ENCODE results near the gene KCNJ14.
A peak's percentile ranks its signal among the peaks of the same experiment; 100 is the strongest.

KCNJ14 gene

GRCh38 chr19:48455171-48455907, at the start of gene KCNJ14:
TSS of gene KCNJ14 (plus strand) at chr19:48455574. CDS start at chr19:48461725, 6,151 bp downstream.
- DNase-seq = peak in 4 of 14 donors; percentile 11 to 46 (median 20)

- DNase-seq = no peak
These were observed 49.5 kb upstream of the KCNJ14 start for GRCh38 chr19:48405850-48406249.

GRCh38 chr19:48413879-48414587, 41.3 kb upstream of the KCNJ14 start:
- DNase-seq = no peak

- peak in 6 of 14 donors; percentile 11 to 29 (median 14) for DNase-seq
These were observed 40.0 kb upstream of the KCNJ14 start for GRCh38 chr19:48415395-48415794.

- no peak for DNase-seq
These were observed 39.6 kb upstream of the KCNJ14 start for GRCh38 chr19:48415806-48416221.

GRCh38 chr19:48417421-48417820, 38.0 kb upstream of the KCNJ14 start:
- no peak for DNase-seq

GRCh38 chr19:48418317-48419064, 36.9 kb upstream of the KCNJ14 start:
- DNase-seq = no peak

GRCh38 chr19:48419158-48419920, 36.0 kb upstream of the KCNJ14 start:
- peak in 7 of 14 donors; percentile 2 to 32 (median 9) for DNase-seq

DNA sequence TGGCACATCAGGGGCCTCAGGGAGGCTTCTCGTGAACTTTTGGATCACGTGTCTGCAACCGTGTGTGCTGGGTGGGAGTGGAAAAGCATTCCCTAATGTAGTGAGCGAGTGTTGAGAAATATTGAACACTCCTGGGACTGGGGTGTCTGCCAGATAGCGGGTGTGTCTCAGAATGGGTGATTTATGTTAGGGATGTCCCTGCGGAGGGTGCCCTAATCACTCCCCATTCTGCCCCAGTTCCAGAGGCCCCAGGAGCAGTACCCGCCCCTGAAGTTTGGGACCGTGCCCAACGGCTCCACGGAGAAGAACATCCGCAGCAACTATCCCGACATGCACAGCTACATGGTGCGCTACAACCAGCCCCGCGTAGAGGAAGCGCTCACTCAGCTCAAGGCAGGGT, 33.8 kb upstream of the KCNJ14 start:
- no peak for DNase-seq

DNA sequence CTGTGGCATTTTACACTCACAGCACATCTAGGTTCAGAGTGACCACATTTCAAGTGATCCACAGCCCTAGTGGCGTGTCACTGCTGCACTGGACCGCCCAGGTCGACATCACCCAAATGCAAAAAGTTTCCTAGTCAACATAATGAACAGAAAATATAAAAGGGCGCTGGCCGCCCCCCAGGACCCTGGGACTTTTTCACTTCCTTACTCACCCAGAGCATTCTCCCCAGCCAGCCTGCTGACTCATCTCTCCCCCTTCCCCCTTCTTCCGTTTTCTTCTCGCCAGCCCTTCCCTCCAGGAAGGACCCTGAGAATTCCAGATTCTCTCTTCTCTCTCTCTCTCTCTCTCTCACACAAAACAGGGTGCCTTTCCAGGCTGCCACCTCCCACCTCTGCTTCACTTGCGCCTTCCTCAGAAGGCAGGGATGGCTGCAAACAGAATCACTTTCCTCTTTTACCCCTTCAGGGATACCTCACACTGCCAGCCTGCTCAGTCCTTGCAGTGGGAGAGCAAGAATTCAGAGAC, 30.6 kb upstream of the KCNJ14 start:
- DNase-seq = peak in 6 of 14 donors; percentile 7 to 49 (median 17)

DNA sequence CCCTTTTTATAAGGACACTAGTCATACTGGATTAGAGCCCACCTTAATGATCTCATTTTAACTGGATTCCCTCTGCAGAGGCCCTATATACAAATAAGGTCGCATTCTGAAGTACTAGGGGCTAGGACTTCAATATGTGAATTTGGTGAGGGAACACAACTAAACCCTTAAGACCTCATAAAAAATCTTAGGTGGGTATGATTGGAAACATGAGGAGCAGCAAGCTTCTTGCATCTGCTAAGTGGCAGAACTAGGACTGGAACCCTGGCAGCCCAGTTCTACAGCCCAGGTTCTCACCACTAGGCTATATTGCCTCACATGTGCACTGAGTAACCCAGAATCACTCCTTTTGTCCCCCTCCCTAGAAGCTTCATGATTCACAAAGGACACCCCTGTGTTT, 26.7 kb upstream of the KCNJ14 start:
- DNase-seq = no peak

- no peak for DNase-seq
These were observed 22.0 kb upstream of the KCNJ14 start for GRCh38 chr19:48433337-48433736.

- DNase-seq = no peak
These were observed 18.8 kb upstream of the KCNJ14 start for GRCh38 chr19:48436586-48436985.

GRCh38 chr19:48441360-48442050, 13.9 kb upstream of the KCNJ14 start:
- no peak for DNase-seq

DNA sequence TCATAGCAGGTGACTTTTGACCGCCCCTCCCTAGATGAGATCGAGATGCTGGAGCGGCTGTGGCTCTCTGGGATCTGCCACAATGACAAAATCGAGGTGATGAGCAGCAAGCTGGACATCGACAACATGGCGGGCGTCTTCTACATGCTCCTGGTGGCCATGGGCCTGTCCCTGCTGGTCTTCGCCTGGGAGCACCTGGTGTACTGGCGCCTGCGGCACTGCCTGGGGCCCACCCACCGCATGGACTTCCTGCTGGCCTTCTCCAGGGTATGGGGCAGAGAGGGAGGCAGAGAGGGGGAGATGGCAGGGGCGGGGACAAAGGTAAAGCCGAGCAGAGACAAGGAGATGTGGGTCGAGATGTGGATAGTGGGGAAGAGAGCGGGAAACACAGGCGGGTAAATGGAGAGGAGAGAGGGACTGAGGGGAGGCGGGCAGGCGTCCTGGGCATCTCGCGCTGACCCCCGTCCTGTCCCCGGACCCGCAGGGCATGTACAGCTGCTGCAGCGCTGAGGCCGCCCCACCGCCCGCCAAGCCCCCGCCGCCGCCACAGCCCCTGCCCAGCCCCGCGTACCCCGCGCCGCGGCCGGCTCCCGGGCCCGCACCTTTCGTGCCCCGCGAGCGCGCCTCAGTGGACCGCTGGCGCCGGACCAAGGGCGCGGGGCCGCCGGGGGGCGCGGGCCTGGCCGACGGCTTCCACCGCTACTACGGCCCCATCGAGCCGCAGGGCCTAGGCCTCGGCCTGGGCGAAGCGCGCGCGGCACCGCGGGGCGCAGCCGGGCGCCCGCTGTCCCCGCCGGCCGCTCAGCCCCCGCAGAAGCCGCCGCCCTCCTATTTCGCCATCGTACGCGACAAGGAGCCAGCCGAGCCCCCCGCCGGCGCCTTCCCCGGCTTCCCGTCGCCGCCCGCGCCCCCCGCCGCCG, 13.0 kb upstream of the KCNJ14 start:
- no peak for DNase-seq

DNA sequence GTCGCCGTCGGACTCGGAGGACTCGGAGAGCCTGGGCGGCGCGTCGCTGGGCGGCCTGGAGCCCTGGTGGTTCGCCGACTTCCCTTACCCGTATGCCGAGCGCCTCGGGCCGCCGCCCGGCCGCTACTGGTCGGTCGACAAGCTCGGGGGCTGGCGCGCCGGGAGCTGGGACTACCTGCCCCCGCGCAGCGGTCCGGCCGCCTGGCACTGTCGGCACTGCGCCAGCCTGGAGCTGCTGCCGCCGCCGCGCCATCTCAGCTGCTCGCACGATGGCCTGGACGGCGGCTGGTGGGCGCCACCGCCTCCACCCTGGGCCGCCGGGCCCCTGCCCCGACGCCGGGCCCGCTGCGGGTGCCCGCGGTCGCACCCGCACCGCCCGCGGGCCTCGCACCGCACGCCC, 12.1 kb upstream of the KCNJ14 start:
- DNase-seq = no peak

GRCh38 chr19:48443731-48444128, 11.6 kb upstream of the KCNJ14 start:
- DNase-seq = no peak

DNA sequence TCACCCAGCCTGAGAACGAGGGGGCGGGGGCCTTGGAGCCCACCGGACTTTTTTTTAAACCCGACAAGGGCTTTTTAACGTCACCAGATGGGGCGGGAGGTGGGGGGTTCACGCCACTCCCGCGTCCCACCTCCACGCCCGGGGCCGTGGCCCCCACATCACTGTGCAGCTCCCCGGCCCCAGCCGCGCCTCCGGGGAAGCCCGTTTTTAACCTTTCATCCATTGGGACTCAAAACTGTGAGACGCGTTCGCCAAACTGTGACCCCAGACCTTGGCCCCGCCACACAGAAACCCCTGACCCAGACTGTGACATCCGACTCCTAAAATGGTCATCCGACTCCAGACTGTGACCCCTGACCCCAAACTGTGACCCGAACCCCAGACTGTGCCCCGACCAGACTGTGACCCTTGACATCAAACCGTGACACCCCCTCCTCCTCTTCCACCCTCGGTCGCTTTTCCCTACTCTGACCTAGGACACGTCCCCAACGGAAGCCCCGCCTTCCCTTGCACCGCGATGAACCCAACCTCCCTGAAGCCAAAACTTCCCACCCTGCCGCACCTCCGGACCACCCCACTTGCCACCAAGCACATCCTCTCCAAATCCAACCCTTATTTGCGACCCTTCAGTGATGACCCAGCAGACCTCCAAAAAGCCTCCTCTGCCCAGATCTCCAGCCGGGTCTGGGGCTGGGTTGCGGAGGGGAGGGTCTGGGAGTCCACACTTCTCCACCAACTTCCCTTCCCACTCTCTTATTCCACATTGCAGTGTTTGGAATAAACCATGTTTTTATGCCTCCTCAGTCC, 11.0 kb upstream of the KCNJ14 start:
- DNase-seq = peak in 2 of 14 donors; percentile 1 to 16

DNA sequence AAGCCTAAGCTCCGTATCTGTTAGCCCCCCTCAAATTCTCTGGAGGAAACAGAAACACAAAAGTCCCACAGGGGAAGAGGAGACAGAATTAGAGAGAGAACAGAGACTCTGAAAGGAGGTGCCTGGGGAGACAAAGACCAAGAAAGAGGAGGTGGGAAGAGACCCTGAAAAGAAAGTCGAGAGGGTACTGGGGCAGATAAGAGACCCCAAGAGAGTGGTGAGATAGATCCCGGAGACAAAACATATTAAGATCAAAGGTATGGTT, 10.5 kb upstream of the KCNJ14 start:
- DNase-seq = no peak

DNA sequence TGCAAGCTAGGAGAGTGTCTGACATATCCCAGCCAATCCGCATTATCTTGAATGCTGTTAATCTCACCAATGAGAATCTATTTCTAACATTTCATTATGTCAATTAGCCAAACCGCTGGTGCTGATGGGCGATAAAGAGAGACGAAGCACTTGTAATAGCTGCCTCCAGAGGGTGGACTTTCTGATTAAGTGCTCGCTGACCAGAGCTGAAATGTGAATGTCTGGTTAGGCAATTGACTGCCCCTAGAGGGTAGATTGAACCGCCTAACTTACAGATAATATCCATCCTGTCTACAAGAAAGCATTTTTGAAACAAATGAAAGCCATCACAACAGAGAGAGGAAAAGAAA, 10.1 kb upstream of the KCNJ14 start:
- DNase-seq = peak in 4 of 14 donors; percentile 54 to 81 (median 67)

Measured in C1 segment of cervical spinal cord (tissue), 14 donors.